H1 (cell line): ENCODE results near the gene CELSR1.

ENCODE experiments used
- CTCF ChIP-seq, 3 experiments: IDR thresholded peaks; 1 replicate in 2 of 3; 2 replicates in 1 of 3; pipeline versions ENCODE4 v1.5.1 to v1.6.1; 2011; ENCODE audit warnings: low read length in 3 of 3, mild to moderate bottlenecking in 3 of 3, inconsistent platforms in 2 of 3, low read depth in 1 of 3, moderate library complexity in 1 of 3; ENCODE audit not compliant: insufficient read depth in 1 of 3; ENCODE audit errors: control extremely low read depth in 1 of 3
- HDAC6 ChIP-seq: IDR thresholded peaks from one replicate; pipeline ENCODE4 v1.7.1; 2012; ENCODE audit warnings: low read depth, mild to moderate bottlenecking, inconsistent platforms, low read length, moderate library complexity
- JUND ChIP-seq: IDR thresholded peaks from 2 replicates; pipeline ENCODE4 v1.6.1; 2011; ENCODE audit warnings: mild to moderate bottlenecking, improper control_type of control experiment, low read length
- KDM1A ChIP-seq: fragments of 200-600, 300-600 bp; sonication (generic); IDR thresholded peaks from 2 replicates; pipeline ENCODE4 v1.7.1; 2016; ENCODE audit warnings: mild to moderate bottlenecking, low read length, borderline replicate concordance
- POLR2A ChIP-seq, 2 experiments: IDR thresholded peaks; 1 replicate in 1 of 2; 2 replicates in 1 of 2; pipeline ENCODE4 v1.6.1; 2011; ENCODE audit warnings: low read depth in 2 of 2, low read length in 2 of 2, mild to moderate bottlenecking in 2 of 2; ENCODE audit errors: control extremely low read depth in 1 of 2
- RFX5 ChIP-seq: IDR thresholded peaks from 2 replicates; pipeline ENCODE4 v1.6.1; 2011; ENCODE audit warnings: low read depth, low read length, improper control_type of control experiment, borderline replicate concordance
- SP1 ChIP-seq: IDR thresholded peaks from 2 replicates; pipeline ENCODE4 v1.6.1; 2011; ENCODE audit warnings: low read depth, low read length
- TAF1 ChIP-seq: IDR thresholded peaks from 2 replicates; pipeline ENCODE4 v1.6.1; 2011; ENCODE audit warnings: mild to moderate bottlenecking, low read depth, low read length
- TF ChIP-seq, protein P1 (sequence below): IDR thresholded peaks from 2 replicates; pipeline ENCODE4 v1.6.1; 2011; ENCODE audit warnings: low read depth, mild to moderate bottlenecking, low read length; ENCODE audit not compliant: insufficient read depth

DNA sequence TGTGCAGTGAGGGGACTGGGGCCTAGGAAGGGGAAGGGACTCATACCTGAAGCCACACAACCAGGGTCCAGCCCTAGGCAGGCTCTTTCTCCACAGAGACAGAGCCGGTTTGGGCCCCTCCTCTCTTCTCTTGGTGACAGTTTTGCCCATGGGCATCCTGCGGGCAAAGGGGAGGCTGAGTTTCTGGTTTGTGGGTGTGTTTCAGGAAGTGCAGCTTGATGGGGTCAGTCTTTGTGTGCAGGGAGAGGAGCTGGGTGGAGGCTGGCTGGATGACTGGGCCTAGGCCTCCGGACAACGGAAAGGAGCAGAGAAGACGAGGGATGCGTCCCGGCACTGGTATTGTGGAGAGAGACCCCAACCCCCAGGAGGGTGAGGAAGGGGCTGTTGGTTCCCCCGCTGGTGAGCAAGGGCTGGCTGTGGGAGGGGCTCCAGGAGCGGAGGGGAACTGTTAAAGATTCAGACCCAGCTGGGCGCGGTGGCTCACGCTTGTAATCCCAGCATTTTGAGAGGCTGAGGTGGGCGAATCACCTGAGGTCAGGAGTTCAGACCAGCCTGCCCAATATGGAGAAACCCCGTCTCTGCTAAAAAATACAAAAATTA, 23.4 kb upstream of the CELSR1 start:
- TF ChIP-seq RFX5 (no peak), CTCF (IDR thresholded peaks at IDR 0.05; ENCODE audit: control extremely low read depth in 1 of 3, insufficient read depth in 1 of 3, low read depth in 1 of 3, low read length in 3 of 3) (no peak), TAF1 (no peak; the same call in 1 of the 2 replicates), SP1 (no peak), POLR2A (IDR thresholded peaks at IDR 0.05; ENCODE audit: control extremely low read depth in 1 of 2, low read depth in 2 of 2, low read length in 2 of 2) (no peak), JUND (no peak), KDM1A (no peak), HDAC6 (no peak)
- TF ChIP-seq, protein P1, sequence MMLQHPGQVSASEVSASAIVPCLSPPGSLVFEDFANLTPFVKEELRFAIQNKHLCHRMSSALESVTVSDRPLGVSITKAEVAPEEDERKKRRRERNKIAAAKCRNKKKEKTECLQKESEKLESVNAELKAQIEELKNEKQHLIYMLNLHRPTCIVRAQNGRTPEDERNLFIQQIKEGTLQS: no peak
